HG02610 (cell line): ENCODE results near the gene PANK4.

Experiments used
- ATAC-seq: cut with Tn5 transposase; IDR thresholded peaks from one replicate; pipeline ENCODE4 v1.9.1; 2021; ENCODE audit warnings: mild to moderate bottlenecking, moderate library complexity; ENCODE audit not compliant: unreplicated experiment

The PANK4 gene

GRCh38 chr1:2480236-2480985, 46.0 kb downstream of the PANK4 start:
- no peak for ATAC-seq

- ATAC-seq = no peak
These were observed 46.8 kb downstream of the PANK4 start for GRCh38 chr1:2479618-2480017.

- ATAC-seq = no peak
These were observed 47.2 kb downstream of the PANK4 start for GRCh38 chr1:2479186-2479585.

GRCh38 chr1:2477791-2478499, 48.5 kb downstream of the PANK4 start:
- no peak for ATAC-seq

GRCh38 chr1:2477309-2477708, 49.1 kb downstream of the PANK4 start:
- no peak for ATAC-seq

- no peak for ATAC-seq
These were observed 50.1 kb downstream of the PANK4 start, which contains the start of gene PLCH2 for GRCh38 chr1:2476061-2476999. Gene PLCH2 (plus strand): TSS chr1:2476289. CDS start chr1:2476589, 300 bp downstream.

GRCh38 chr1:2475571-2475970, 50.8 kb downstream of the PANK4 start:
- ATAC-seq = no peak

GRCh38 chr1:2474933-2475371, 51.4 kb downstream of the PANK4 start:
- ATAC-seq = no peak

- ATAC-seq = no peak
These were observed 52.1 kb downstream of the PANK4 start for GRCh38 chr1:2474104-2474844.

- ATAC-seq = no peak
These were observed 53.2 kb downstream of the PANK4 start for GRCh38 chr1:2473198-2473597.

- no peak for ATAC-seq
These were observed 53.7 kb downstream of the PANK4 start for GRCh38 chr1:2472561-2473177.

GRCh38 chr1:2472109-2472508, 54.3 kb downstream of the PANK4 start:
- no peak for ATAC-seq

GRCh38 chr1:2471587-2472001, 54.8 kb downstream of the PANK4 start:
- ATAC-seq = no peak

- no peak for ATAC-seq
These were observed 55.3 kb downstream of the PANK4 start for GRCh38 chr1:2471159-2471471.

- ATAC-seq = no peak
These were observed 55.9 kb downstream of the PANK4 start for GRCh38 chr1:2470290-2471158.

GRCh38 chr1:2469103-2469940, 57.1 kb downstream of the PANK4 start:
- ATAC-seq = no peak

GRCh38 chr1:2468540-2468939, 57.9 kb downstream of the PANK4 start:
- ATAC-seq = no peak

- no peak for ATAC-seq
These were observed 58.3 kb downstream of the PANK4 start for GRCh38 chr1:2468041-2468472.
